Breast epithelium (tissue), 3 donors: ENCODE data around the gene LRRC4.

ENCODE experiments used
- POLR2A ChIP-seq: fragments of 450-650 bp; IDR thresholded peaks from one replicate; pipeline ENCODE4 v1.6.1; 2016; ENCODE audit warnings: antibody characterized with exemption, mild to moderate bottlenecking, moderate library complexity
- POLR2AphosphoS5 ChIP-seq, 3 donors: sonication (generic); formaldehyde crosslinking; IDR thresholded peaks; one replicate each; pipeline ENCODE4 v1.6.1; 2017; ENCODE audit warnings: antibody characterized with exemption in 3 of 3
- TF ChIP-seq, protein P1 (sequence below), 3 donors: fragments of 450-650 bp; IDR thresholded peaks; one replicate each; pipeline ENCODE4 v1.5.1; 2016 to 2017; ENCODE audit warnings: antibody characterized with exemption in 3 of 3, mild to moderate bottlenecking in 3 of 3, moderate library complexity in 3 of 3

- TF ChIP-seq, protein P1, sequence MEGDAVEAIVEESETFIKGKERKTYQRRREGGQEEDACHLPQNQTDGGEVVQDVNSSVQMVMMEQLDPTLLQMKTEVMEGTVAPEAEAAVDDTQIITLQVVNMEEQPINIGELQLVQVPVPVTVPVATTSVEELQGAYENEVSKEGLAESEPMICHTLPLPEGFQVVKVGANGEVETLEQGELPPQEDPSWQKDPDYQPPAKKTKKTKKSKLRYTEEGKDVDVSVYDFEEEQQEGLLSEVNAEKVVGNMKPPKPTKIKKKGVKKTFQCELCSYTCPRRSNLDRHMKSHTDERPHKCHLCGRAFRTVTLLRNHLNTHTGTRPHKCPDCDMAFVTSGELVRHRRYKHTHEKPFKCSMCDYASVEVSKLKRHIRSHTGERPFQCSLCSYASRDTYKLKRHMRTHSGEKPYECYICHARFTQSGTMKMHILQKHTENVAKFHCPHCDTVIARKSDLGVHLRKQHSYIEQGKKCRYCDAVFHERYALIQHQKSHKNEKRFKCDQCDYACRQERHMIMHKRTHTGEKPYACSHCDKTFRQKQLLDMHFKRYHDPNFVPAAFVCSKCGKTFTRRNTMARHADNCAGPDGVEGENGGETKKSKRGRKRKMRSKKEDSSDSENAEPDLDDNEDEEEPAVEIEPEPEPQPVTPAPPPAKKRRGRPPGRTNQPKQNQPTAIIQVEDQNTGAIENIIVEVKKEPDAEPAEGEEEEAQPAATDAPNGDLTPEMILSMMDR (IDR thresholded peaks at IDR 0.05), result no peak
- TF ChIP-seq POLR2A, result no peak
- TF ChIP-seq POLR2AphosphoS5 (IDR thresholded peaks at IDR 0.05), result no peak
These were observed 5.4 kb downstream of the LRRC4 start for GRCh38 chr7:128025819-128026218.
